B cell (primary cell): ENCODE results near the gene TGM3. TPM values are rescaled to one million over a fixed set of nuclear protein-coding genes. Genes with fewer than 3 reads are reported as not detected.

Experiments used
- ATAC-seq: fragments of 200-7000 bp; cut with Tn5 transposase; one replicate; pipeline ENCODE4 v1.10.0; 2021; ENCODE audit warnings: low read depth, mild to moderate bottlenecking, moderate number of reproducible peaks, moderate library complexity
- CTCF ChIA-PET: fragments of 350-600 bp; sonication (Branson Sonifier 250); formaldehyde crosslinking; loops from one replicate; lab custom pipeline; 2021; ENCODE audit warnings: antibody characterized with exemption, inconsistent platforms; lab: Charles Lee
- POLR2A ChIA-PET: fragments of 350-600 bp; sonication (Branson Sonifier 250); formaldehyde crosslinking; loops from one replicate; lab custom pipeline; 2021; ENCODE audit warnings: antibody characterized with exemption; lab: Charles Lee
- DNase-seq: peaks from one replicate; pipeline ENCODE4 v3.0.0; 2013
- H2AFZ ChIP-seq: 2 replicates; pipeline ENCODE4 v1.6.1; 2012; ENCODE audit warnings: mild to moderate bottlenecking, low read depth, low read length; ENCODE audit not compliant: insufficient read depth, poor library complexity, severe bottlenecking
- H3K27ac ChIP-seq, 2 donors: 1 replicate in 1 of 2; 2 replicates in 1 of 2; pipeline ENCODE4 v1.5.1; 2012 to 2013; ENCODE audit warnings: low read length in 2 of 2, mild to moderate bottlenecking in 2 of 2, moderate library complexity in 1 of 2
- H3K27me3 ChIP-seq, 4 experiments: fragments of 200-600 bp in 1 of 4; sonication (generic) in 1 of 4; replicated peaks in 1 of 4; 1 replicate in 2 of 4; 2 replicates in 2 of 4; pipeline versions ENCODE4 v1.6.1 to v1.7.0; 2013 to 2016; ENCODE audit warnings: low read length in 3 of 4, mild to moderate bottlenecking in 2 of 4, mixed read lengths in 1 of 4, moderate library complexity in 1 of 4; ENCODE audit not compliant: insufficient read depth in 4 of 4, control insufficient read depth in 3 of 4; ENCODE audit errors: control extremely low read depth in 1 of 4
- H3K36me3 ChIP-seq, 2 experiments: replicated peaks in 1 of 2; 1 replicate in 1 of 2; 2 replicates in 1 of 2; pipeline versions ENCODE4 v1.6.1 to v1.7.1; 2013; ENCODE audit warnings: low read length in 1 of 2; ENCODE audit not compliant: insufficient read depth in 2 of 2, control insufficient read depth in 1 of 2; ENCODE audit errors: control extremely low read depth in 1 of 2, extremely low read depth in 1 of 2
- H3K4me1 ChIP-seq, 2 donors: fragments of 200-600 bp in 1 of 2; sonication (generic) in 1 of 2; 1 replicate in 1 of 2; 2 replicates in 1 of 2; pipeline versions ENCODE4 v1.5.1 to v1.6.1; 2013 to 2017; ENCODE audit warnings: low read length in 2 of 2; ENCODE audit not compliant: control insufficient read depth in 2 of 2, insufficient read depth in 2 of 2
- H3K4me2 ChIP-seq: replicated peaks from 2 replicates; pipeline ENCODE3; 2012; ENCODE audit warnings: mild to moderate bottlenecking, low read depth, low read length; ENCODE audit not compliant: poor library complexity, severe bottlenecking
- H3K4me3 ChIP-seq, 5 experiments: fragments of 200-600 bp in 1 of 5; sonication (generic) in 1 of 5; 1 replicate in 3 of 5; 2 replicates in 2 of 5; pipeline versions ENCODE4 v1.5.1 to v1.7.0; 2011 to 2016; ENCODE audit warnings: low read length in 4 of 5, mild to moderate bottlenecking in 4 of 5, low read depth in 2 of 5, control low read depth in 1 of 5, moderate library complexity in 1 of 5; ENCODE audit not compliant: insufficient read depth in 1 of 5; ENCODE audit errors: control extremely low read depth in 1 of 5, extremely low read depth in 1 of 5
- H3K79me2 ChIP-seq: fragments of 200-600 bp; sonication (generic); one replicate; pipeline ENCODE4 v1.6.0; 2016; ENCODE audit warnings: low read length; ENCODE audit not compliant: control insufficient read depth, insufficient read depth
- H3K9ac ChIP-seq: fragments of 200-600 bp; sonication (generic); 2 replicates; pipeline ENCODE4 v1.6.1; 2017; ENCODE audit warnings: mild to moderate bottlenecking, low read length, moderate library complexity
- H3K9me3 ChIP-seq, 3 donors: one replicate each; pipeline versions ENCODE4 v1.6.1 to v1.7.1; 2013; ENCODE audit warnings: low read length in 2 of 3; ENCODE audit not compliant: control insufficient read depth in 2 of 3, insufficient read depth in 1 of 3; ENCODE audit errors: control extremely low read depth in 1 of 3
- H4K20me1 ChIP-seq: 2 replicates; pipeline ENCODE4 v1.6.0; 2012; ENCODE audit warnings: mild to moderate bottlenecking, low read length; ENCODE audit not compliant: insufficient read depth, control insufficient read depth, poor library complexity, severe bottlenecking
- H3K27ac Mint-ChIP-seq: one replicate; pipeline ENCODE4 v1.8.0; 2021; ENCODE audit warnings: mixed read lengths
- H3K27me3 Mint-ChIP-seq: one replicate; pipeline ENCODE4 v1.8.0; 2021; ENCODE audit warnings: mixed read lengths
- H3K4me1 Mint-ChIP-seq: one replicate; pipeline ENCODE4 v1.8.0; 2021; ENCODE audit warnings: mixed read lengths
- H3K4me3 Mint-ChIP-seq: one replicate; pipeline ENCODE4 v1.8.0; 2021; ENCODE audit warnings: mixed read lengths
- H3K9me3 Mint-ChIP-seq: one replicate; pipeline ENCODE4 v1.8.0; 2022; ENCODE audit warnings: mixed read lengths; ENCODE audit not compliant: insufficient read depth
- CTCF ChIP-seq: fragments of 200-600 bp; IDR thresholded peaks from one replicate; pipeline ENCODE4 v1.8.0; 2022; ENCODE audit warnings: antibody characterized with exemption, mild to moderate bottlenecking
- EZH2 ChIP-seq: IDR thresholded peaks from 2 replicates; pipeline ENCODE4 v1.6.1; 2012; ENCODE audit warnings: borderline replicate concordance, low read depth, mild to moderate bottlenecking, moderate library complexity, low read length; ENCODE audit not compliant: insufficient read depth, poor library complexity, severe bottlenecking
- WGBS: methylation state at CpG from one replicate; pipeline ENCODE4 v1.1.5; 2013; ENCODE audit warnings: missing lambda C conversion rate; ENCODE audit not compliant: insufficient coverage; 5-methylcytosine and 5-hydroxymethylcytosine counted together
- intact Hi-C: fragments of 100-400 bp; cut with micrococcal nuclease; formaldehyde crosslinking; loops from one replicate; pipeline ENCODE4 v1.10.0; 2022
- polyA plus RNA-seq: library from polyadenylated mRNA; depleted of rRNA; stranded (reverse); fragments of >200 nt; gene quantifications from 2 replicates; pipeline ENCODE4 v1.2.3, GENCODE V29; 2012
- total RNA-seq, 2 donors: library from RNA; stranded (reverse); fragments of 120-200 nt in 1 of 2; gene quantifications; 1 replicate in 1 of 2; 2 replicates in 1 of 2; pipeline versions ENCODE4 v1.2.3 to v1.2.4, GENCODE V29; 2013 to 2022

Gene TGM3
- total and polyA plus RNA-seq, 2 donors (not counting 1 experiment from before 2014, with no cell fraction given), result not detected

- no peak overlapping the region for H3K27ac ChIP-seq
- Mint-ChIP-seq H3K9me3 (no peaks in the 10 kb centered on the region), H3K4me1 (no peaks in the 10 kb centered on the region), H3K27ac (no peak overlapping the region), H3K27me3 (peaks cover 23% of the 10 kb centered on the region), H3K4me3 (no peak overlapping the region)
- H3K79me2 ChIP-seq, result no peaks in the 10 kb centered on the region
- no peak for DNase-seq
- CTCF ChIA-PET, result interaction anchor here (1.0 kb wide), 1 partner anchor 103 kb away, joined by 4 read pairs; no protein-coding TSS in a partner anchor
- H3K36me3 ChIP-seq, result no peaks in the 10 kb centered on the region
- H3K4me1 ChIP-seq, result no peaks in the 10 kb centered on the region
- no peak overlapping the region for H3K4me2 ChIP-seq
- ATAC-seq, result no peak
- WGBS, result 89% methylated on average over 4 of the region's 7 CpGs
- H2AFZ ChIP-seq, result no peak overlapping the region
- no peak overlapping the region for H3K4me3 ChIP-seq
- intact Hi-C loops, result no loop called here
- TF ChIP-seq CTCF (no peak), EZH2 (no peak)
- POLR2A ChIA-PET, result no interaction called here
- H3K27me3 ChIP-seq, result peaks cover 0 to 4% (median 0%) of the 10 kb centered on the region in 4 experiments
- no peak overlapping the region for H3K9ac ChIP-seq
- H3K9me3 ChIP-seq, result peaks cover 0 to 6% (median 0%) of the 10 kb centered on the region in 3 donors
- H4K20me1 ChIP-seq, result no peaks in the 10 kb centered on the region
Observed at GRCh38 chr20:2381303-2381702, 85.5 kb downstream of the TGM3 start.

- H2AFZ ChIP-seq, result no peak overlapping the region
- no peak overlapping the region for H3K27ac ChIP-seq
- no peak for ATAC-seq
- no peaks in the 10 kb centered on the region for H4K20me1 ChIP-seq
- peaks cover 2% of the 10 kb centered on the region for H3K4me1 Mint-ChIP-seq
- H3K27ac Mint-ChIP-seq, result no peak overlapping the region
- H3K9me3 Mint-ChIP-seq, result no peaks in the 10 kb centered on the region
- H3K4me1 ChIP-seq, result no peaks in the 10 kb centered on the region
- no peak overlapping the region for H3K4me3 Mint-ChIP-seq
- intact Hi-C loops, result no loop called here
- peaks cover 0 to 4% (median 0%) of the 10 kb centered on the region in 4 experiments for H3K27me3 ChIP-seq
- H3K9me3 ChIP-seq, result peaks cover 0 to 18% (median 2%) of the 10 kb centered on the region in 3 donors
- DNase-seq, result no peak
- H3K79me2 ChIP-seq, result no peaks in the 10 kb centered on the region
- TF ChIP-seq EZH2, result no peak
- TF ChIP-seq CTCF, result no peak
- 100% methylated on average over 2 of the region's 2 CpGs for WGBS
- H3K4me3 ChIP-seq, result no peak overlapping the region
- CTCF ChIA-PET, result no interaction called here
- no peaks in the 10 kb centered on the region for H3K36me3 ChIP-seq
- peaks cover 18% of the 10 kb centered on the region for H3K27me3 Mint-ChIP-seq
- POLR2A ChIA-PET, result no interaction called here
- no peak overlapping the region for H3K9ac ChIP-seq
- no peak overlapping the region for H3K4me2 ChIP-seq
Observed at GRCh38 chr20:2382833-2383232, 87.0 kb downstream of the TGM3 start.
